GM20000 (cell line): ENCODE data around the gene ABHD4.
"Not testable (repeated sequence)": the region's sequence is repeated elsewhere in the genome, so short reads cannot be mapped to it uniquely, and the experiment has no call there.

Experiments
- DNase-seq: peaks from one replicate; pipeline ENCODE4 v3.0.0; 2012; ENCODE audit warnings: low spot score
- TF ChIP-seq, protein P1 (sequence below): IDR thresholded peaks from 2 replicates; pipeline ENCODE4 v1.5.1; 2012; ENCODE audit warnings: mild to moderate bottlenecking, control low read depth; ENCODE audit errors: extremely low read depth, missing control alignments

ABHD4 gene

DNA sequence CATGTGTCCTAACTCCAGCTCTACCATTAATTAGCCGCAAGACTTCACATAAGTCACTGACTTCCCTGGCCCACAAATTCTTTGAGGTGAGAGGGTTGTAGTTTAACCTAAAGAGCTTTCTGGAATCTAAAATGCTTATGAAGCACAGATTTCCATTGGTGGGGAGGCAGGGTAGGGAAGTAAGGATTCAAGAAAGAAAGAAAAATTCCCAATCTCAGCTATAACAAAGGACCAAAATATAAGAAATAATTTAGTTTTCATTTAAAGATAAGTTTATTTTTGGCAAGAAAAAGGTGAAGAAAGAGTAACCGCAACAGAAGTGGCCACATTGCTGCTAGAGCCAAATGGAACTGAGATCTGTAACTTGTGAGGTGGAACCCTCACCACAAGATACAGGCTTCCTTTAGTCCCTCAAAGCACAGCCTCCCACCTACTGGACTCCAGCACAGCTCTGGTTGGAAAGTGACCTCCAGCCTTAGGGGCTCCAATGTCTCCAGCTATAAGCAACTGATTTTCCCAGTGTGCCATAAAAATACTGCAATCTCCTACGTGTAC is 32.6 kb upstream of the ABHD4 start:
- DNase-seq, result no peak
- TF ChIP-seq, protein P1, sequence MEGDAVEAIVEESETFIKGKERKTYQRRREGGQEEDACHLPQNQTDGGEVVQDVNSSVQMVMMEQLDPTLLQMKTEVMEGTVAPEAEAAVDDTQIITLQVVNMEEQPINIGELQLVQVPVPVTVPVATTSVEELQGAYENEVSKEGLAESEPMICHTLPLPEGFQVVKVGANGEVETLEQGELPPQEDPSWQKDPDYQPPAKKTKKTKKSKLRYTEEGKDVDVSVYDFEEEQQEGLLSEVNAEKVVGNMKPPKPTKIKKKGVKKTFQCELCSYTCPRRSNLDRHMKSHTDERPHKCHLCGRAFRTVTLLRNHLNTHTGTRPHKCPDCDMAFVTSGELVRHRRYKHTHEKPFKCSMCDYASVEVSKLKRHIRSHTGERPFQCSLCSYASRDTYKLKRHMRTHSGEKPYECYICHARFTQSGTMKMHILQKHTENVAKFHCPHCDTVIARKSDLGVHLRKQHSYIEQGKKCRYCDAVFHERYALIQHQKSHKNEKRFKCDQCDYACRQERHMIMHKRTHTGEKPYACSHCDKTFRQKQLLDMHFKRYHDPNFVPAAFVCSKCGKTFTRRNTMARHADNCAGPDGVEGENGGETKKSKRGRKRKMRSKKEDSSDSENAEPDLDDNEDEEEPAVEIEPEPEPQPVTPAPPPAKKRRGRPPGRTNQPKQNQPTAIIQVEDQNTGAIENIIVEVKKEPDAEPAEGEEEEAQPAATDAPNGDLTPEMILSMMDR, result no peak

DNA sequence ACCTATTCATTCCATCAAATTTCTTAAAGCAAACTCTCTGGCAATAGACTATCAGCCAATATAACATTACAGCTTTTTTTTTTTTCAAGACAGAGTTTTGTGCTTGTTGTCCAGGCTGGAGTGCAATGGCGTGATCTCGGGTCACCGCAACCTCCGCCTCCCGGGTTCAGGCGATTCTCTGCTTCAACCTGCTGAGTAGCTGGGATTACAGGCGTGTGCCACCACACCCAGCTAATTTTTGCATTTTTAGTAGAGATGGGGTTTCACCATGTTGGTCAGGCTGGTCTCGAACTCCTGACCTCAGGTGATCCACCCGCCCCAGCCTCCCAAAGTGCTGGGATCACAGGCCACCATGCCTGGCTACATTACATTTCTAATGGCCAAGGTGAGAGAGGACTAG is 31.8 kb upstream of the ABHD4 start:
- not testable (repeated sequence) for DNase-seq

DNA sequence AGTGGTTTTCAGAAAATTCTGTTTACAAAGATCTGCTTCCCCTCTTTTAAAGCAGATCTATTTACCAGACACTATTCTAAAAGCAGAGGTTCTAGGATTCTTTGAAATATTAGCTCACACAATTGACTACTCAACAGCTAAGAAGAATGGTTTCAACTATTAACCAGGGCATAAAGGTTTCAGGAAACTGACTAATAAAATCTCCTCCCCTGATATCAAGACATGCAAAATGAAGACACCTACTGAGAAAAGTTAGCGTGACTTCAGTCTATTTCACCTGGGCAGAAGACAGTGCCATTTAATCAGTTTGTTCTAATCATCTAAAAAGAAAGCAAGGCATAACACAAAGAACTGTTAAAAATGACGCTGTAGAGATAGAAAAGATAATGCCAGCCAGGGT is 31.3 kb upstream of the ABHD4 start:
- TF ChIP-seq, protein P1, result no peak
- no peak for DNase-seq

DNA sequence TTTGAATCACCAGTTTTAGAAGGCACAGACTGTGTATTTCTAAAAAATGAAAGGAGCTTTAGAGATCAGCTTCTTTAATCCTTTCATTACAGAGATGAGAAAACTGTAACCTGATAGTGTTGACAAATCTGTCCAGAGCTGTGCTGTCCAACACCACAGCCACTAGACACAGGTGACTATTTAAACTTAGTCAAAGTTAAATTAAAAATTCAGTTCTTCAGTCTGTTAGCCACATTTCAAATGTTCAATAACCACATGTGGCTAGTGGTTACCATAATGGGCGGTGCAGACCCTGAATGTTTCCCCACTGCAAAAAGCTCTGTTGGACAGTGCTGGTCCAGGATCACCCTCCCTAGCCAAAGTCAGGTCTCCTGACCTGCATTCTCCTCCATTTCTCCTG is 30.7 kb upstream of the ABHD4 start:
- TF ChIP-seq, protein P1, result no peak
- DNase-seq, result no peak

DNA sequence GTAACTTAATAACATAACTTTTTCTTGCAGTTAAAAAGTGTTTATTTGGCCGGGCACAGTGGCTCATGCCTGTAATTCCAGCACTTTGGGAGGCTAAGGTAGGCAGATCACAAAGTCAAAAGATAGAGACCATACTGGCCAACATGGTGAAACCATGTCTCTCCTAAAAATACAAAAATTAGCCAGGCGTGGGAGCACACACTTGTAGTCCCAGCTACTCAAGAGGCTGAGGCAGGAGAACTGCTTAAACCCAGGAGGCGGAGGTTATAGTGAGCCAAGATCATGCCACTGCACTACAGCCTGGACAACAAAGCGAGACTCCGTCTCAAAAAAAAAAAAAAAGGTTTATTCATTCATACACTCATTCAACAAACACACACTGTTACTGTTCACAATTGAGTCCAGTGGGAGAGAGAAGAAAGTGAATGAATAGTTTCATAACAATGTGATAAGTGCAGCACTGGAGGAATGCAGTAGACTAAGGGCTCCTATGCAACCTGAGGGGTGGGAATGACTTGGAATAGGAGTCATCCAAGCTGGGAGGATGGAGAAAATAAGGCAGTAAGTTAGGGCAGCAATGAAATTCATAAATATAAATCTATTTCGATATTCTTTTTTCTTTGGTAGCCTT is 28.9 kb upstream of the ABHD4 start:
- no peak for DNase-seq
- TF ChIP-seq, protein P1, result no peak

DNA sequence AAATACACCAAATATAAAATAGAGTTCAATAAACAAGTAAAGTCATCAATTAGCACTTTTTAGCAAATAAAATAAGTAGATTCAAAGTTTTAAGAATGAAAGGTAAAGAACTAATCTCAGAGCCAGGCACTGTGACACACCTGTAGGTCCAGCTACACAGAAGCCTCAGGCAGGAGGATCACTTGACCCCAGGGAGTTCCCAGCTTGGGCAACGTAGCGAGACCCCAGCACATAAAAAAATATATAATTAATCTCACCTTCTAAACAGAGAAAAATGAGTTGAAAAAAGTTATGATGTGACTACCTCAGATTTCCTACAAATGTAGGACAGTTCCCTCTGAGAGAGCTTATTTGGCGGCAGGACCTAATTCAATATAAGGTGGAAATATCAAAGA is 28.4 kb upstream of the ABHD4 start:
- TF ChIP-seq, protein P1, result no peak
- no peak for DNase-seq

DNA sequence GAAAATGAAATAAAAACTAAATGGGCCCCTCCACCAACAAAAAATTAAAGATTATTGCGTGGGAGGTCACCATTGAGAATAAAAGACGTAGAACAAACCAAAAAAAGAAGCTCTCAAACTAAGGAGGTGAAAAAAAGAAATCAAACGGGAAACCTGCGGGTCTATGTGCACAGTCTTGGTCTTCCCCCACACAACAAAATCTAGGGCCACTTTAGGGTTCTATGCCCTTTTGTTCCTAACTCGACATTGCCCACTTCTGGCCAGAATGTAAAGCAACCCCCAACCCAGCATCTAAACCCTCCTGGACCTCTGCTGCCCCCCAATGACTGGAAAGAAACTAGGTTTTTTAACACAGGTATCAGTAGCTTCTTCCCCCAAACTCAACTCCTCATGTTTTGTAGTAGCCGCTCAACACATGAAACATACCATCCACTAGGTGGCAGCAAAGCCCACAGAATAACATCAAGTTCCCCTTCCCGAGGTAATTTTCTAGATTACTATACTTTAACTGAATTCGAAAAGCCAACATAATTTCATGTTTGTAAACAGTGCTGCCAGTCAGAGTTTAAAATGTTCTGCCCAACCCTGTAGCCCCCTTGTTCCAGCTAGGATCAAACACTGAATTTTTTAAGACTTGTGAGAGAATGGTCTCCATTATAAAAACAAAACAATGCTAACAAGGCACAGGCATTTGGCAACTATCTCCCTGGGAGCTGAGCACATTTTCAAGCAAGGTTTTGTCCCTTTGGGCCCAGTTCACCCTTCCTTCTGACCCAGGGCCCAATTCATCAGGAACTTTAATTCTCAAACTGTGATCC is 27.8 kb upstream of the ABHD4 start:
- DNase-seq, result peak; percentile 75
- TF ChIP-seq, protein P1, result peak; percentile 59
